Keratinocyte (primary cell): Measurements from ENCODE around the gene OLFM2. TPM values are rescaled to one million over a fixed set of nuclear protein-coding genes. Genes with fewer than 3 reads are reported as not detected.

Experiments used
- DNase-seq: peaks from one replicate; pipeline ENCODE4 v3.0.0-alpha.2; 2011; ENCODE audit warnings: low read depth, missing footprints, low spot score
- FAIRE-seq: peaks from 2 replicates; lab custom pipeline; 2011; peaks lifted over from hg19 to GRCh38; lab: Jason Lieb, UNC
- H2AFZ ChIP-seq: 2 replicates; pipeline ENCODE4 v1.6.0; 2012; ENCODE audit warnings: low read length, control low read depth, inconsistent platforms; ENCODE audit not compliant: control insufficient read depth
- H3K27ac ChIP-seq: 2 replicates; pipeline ENCODE4 v1.5.1; 2011; ENCODE audit warnings: low read length; ENCODE audit not compliant: control insufficient read depth, insufficient read depth
- H3K27me3 ChIP-seq: 3 replicates; pipeline ENCODE4 v1.6.0; 2011; ENCODE audit warnings: low read length; ENCODE audit not compliant: control insufficient read depth, insufficient read depth; ENCODE audit errors: extremely low read depth
- H3K36me3 ChIP-seq, 2 experiments: 2 replicates in 1 of 2; 3 replicates in 1 of 2; pipeline ENCODE4 v1.5.1; 2011; ENCODE audit warnings: low read length in 2 of 2, mild to moderate bottlenecking in 1 of 2; ENCODE audit not compliant: control insufficient read depth in 2 of 2, insufficient read depth in 2 of 2; ENCODE audit errors: extremely low read depth in 1 of 2
- H3K4me1 ChIP-seq: 3 replicates; pipeline ENCODE4 v1.5.1; 2011; ENCODE audit warnings: low read length; ENCODE audit not compliant: control insufficient read depth, insufficient read depth; ENCODE audit errors: extremely low read depth
- H3K4me2 ChIP-seq: 3 replicates; pipeline ENCODE4 v1.6.0; 2011; ENCODE audit warnings: low read depth, low read length; ENCODE audit not compliant: control insufficient read depth, insufficient read depth; ENCODE audit errors: extremely low read depth
- H3K4me3 ChIP-seq, 3 experiments: fragments of 200-600 bp in 1 of 3; sonication (generic) in 1 of 3; 2 replicates in 2 of 3; 3 replicates in 1 of 3; pipeline ENCODE4 v1.5.1; 2011 to 2016; ENCODE audit warnings: low read length in 3 of 3, mild to moderate bottlenecking in 3 of 3, control low read depth in 2 of 3, inconsistent platforms in 1 of 3, low read depth in 1 of 3, mixed read lengths in 1 of 3, mixed run types in 1 of 3, moderate library complexity in 1 of 3; ENCODE audit not compliant: control insufficient read depth in 2 of 3, insufficient read depth in 2 of 3; ENCODE audit errors: extremely low read depth in 1 of 3
- H3K79me2 ChIP-seq: 2 replicates; pipeline ENCODE4 v1.6.0; 2012; ENCODE audit warnings: low read length; ENCODE audit not compliant: control insufficient read depth, insufficient read depth
- H3K9ac ChIP-seq: 3 replicates; pipeline ENCODE4 v1.6.0; 2011; ENCODE audit warnings: low read length; ENCODE audit not compliant: control insufficient read depth, insufficient read depth; ENCODE audit errors: extremely low read depth
- H3K9me1 ChIP-seq: 3 replicates; pipeline ENCODE4 v1.6.0; 2011; ENCODE audit warnings: low read length; ENCODE audit not compliant: control insufficient read depth, insufficient read depth; ENCODE audit errors: extremely low read depth
- H3K9me3 ChIP-seq: 2 replicates; pipeline ENCODE4 v1.5.1; 2012; ENCODE audit warnings: low read depth, low read length; ENCODE audit not compliant: control insufficient read depth
- H4K20me1 ChIP-seq: 3 replicates; pipeline ENCODE4 v1.6.0; 2011; ENCODE audit warnings: low read length; ENCODE audit not compliant: control insufficient read depth, insufficient read depth; ENCODE audit errors: extremely low read depth
- EZH2 ChIP-seq: IDR thresholded peaks from one replicate; pipeline ENCODE4 v1.6.1; 2012; ENCODE audit warnings: inconsistent platforms, mild to moderate bottlenecking, low read length, moderate library complexity
- dilution Hi-C: fragments of 300-500 bp; cut with MboI; formaldehyde crosslinking; loops from one replicate; pipeline ENCODE4 v1.7.0; 2020; ENCODE audit warnings: low sequenced_read_pairs; ENCODE audit not compliant: extremely low pct_ligation_motif_present
- polyA plus RNA-seq, 5 experiments: library from polyadenylated mRNA; depleted of rRNA in 3 of 5; stranded (reverse) in 3 of 5; stranded (forward) in 1 of 5; unstranded in 1 of 5; fragments of >200 nt; gene quantifications; 1 replicate in 1 of 5; 2 replicates in 3 of 5; 3 replicates in 1 of 5; pipeline versions ENCODE4 v1.2.1 to v1.2.3, GENCODE V29; 2011 to 2012; ENCODE audit warnings: missing spikeins in 2 of 5, low read depth in 1 of 5, low replicate concordance in 1 of 5
- TF ChIP-seq, protein P1 (sequence below), 3 experiments: IDR thresholded peaks in 1 of 3; conservative IDR thresholded peaks in 1 of 3; optimal IDR thresholded peaks in 1 of 3; 2 replicates in 2 of 3; 3 replicates in 1 of 3; pipeline versions ENCODE3 to v1.5.1; 2011; ENCODE audit warnings: low read length in 3 of 3, mild to moderate bottlenecking in 3 of 3, moderate library complexity in 2 of 3, control low read depth in 1 of 3, inconsistent platforms in 1 of 3; ENCODE audit not compliant: insufficient read depth in 2 of 3; ENCODE audit errors: extremely low read depth in 1 of 3

Gene OLFM2
- polyA plus RNA-seq, 1 donor (not counting 4 experiments of a cell fraction or from before 2014, with no cell fraction given): 5.3 TPM

DNA sequence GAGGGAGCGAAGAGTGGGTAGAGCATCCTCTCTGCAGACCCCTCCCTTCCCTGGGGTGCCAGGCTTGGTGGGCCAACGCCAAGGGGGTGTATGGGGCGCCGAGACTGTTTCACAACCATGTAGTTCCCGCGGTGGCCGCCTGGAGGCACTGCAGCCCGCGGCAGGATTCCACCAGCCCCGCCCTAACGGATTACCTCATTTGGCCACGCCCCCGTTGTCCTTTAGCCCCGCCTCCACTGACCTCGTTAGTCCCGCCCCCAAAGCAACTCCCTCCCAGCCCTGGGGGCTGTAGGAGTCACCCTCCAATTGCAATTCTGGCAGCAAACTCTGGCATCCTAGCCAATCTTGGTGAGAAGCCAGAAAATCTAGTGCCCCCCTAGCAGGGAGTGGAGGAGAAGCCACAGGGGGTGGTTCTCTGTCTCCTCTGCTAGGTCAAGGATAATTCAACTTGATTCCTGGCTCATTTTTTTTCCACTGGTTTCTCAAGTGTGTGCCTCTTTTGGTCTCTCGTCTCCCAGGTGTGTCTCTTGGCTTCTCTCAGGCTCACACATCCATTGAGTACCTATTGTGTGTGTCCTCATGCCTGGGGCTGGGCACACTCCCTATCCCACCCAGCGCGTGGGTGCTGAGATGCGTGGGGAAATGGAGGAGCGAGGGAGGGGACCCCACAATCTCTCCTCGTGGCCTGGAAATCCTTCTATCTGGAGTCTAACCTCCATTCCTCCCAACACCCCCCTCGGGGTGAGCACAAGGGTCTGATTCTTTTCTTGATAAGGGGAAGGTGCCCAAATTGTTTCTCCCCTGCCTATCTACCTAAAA is 2.0 kb downstream of the OLFM2 start:
- Histone ChIP-seq H3K9ac (no peak overlapping the region), H3K4me3 (no peak overlapping the region), H2AFZ (no peak overlapping the region), H3K9me3 (no peaks in the 10 kb centered on the region), H3K4me1 (peaks cover 14% of the 10 kb centered on the region), H3K79me2 (no peaks in the 10 kb centered on the region), H4K20me1 (no peaks in the 10 kb centered on the region), H3K27me3 (peaks cover 27% of the 10 kb centered on the region), H3K36me3 (no peaks in the 10 kb centered on the region), H3K27ac (no peak overlapping the region), H3K4me2 (peak overlapping the region; percentile 51), H3K9me1 (no peaks in the 10 kb centered on the region)
- peak; percentile 65 for FAIRE-seq
- DNase-seq: no peak
- dilution Hi-C loops: loop anchor here (25.0 kb wide), 1 partner anchor 153 kb away; the partner anchor contains the start of gene SHFL
- TF ChIP-seq, protein P1, sequence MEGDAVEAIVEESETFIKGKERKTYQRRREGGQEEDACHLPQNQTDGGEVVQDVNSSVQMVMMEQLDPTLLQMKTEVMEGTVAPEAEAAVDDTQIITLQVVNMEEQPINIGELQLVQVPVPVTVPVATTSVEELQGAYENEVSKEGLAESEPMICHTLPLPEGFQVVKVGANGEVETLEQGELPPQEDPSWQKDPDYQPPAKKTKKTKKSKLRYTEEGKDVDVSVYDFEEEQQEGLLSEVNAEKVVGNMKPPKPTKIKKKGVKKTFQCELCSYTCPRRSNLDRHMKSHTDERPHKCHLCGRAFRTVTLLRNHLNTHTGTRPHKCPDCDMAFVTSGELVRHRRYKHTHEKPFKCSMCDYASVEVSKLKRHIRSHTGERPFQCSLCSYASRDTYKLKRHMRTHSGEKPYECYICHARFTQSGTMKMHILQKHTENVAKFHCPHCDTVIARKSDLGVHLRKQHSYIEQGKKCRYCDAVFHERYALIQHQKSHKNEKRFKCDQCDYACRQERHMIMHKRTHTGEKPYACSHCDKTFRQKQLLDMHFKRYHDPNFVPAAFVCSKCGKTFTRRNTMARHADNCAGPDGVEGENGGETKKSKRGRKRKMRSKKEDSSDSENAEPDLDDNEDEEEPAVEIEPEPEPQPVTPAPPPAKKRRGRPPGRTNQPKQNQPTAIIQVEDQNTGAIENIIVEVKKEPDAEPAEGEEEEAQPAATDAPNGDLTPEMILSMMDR (optimal IDR thresholded peaks at IDR 0.05 in 1 of 3, IDR thresholded peaks at IDR 0.05 in 1 of 3, conservative IDR thresholded peaks at IDR 0.05 in 1 of 3; ENCODE audit: extremely low read depth in 1 of 3, insufficient read depth in 2 of 3, low read length in 3 of 3): peak; percentile 92 to 99 (median 99)
- TF ChIP-seq EZH2: no peak

DNA sequence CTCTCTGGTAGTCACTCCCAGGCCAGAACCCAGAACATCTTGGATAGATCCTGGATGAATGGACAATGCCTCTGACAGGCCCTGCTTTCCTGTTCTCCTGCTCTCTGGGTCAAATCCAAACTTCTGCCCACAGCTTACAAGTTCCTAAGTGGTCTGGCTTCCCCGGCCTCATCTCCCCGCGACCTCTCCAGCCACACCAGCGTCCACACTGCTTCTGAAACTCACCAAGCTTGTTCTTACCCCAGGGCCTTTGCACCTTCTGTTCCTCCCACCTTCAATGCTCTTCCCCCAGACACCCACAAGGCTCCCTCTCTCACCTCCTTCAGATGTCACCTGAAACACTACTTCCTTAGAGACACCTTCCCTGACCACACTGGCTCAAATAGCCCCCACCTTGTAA is 3.5 kb downstream of the OLFM2 start:
- no peak overlapping the region for H3K4me3 ChIP-seq
- H3K27me3 ChIP-seq: peaks cover 27% of the 10 kb centered on the region
- H4K20me1 ChIP-seq: no peaks in the 10 kb centered on the region
- dilution Hi-C loops: loop anchor here (25.0 kb wide), 1 partner anchor 154 kb away; the partner anchor contains the start of gene SHFL
- FAIRE-seq (no peak), DNase-seq (no peak)
- no peak overlapping the region for H2AFZ ChIP-seq
- H3K4me2 ChIP-seq: no peak overlapping the region
- no peak overlapping the region for H3K27ac ChIP-seq
- TF ChIP-seq, protein P1 (optimal IDR thresholded peaks at IDR 0.05 in 1 of 3, IDR thresholded peaks at IDR 0.05 in 1 of 3, conservative IDR thresholded peaks at IDR 0.05 in 1 of 3; ENCODE audit: extremely low read depth in 1 of 3, insufficient read depth in 2 of 3, low read length in 3 of 3): no peak
- no peak for TF ChIP-seq EZH2
- no peaks in the 10 kb centered on the region for H3K36me3 ChIP-seq
- H3K4me1 ChIP-seq: peaks cover 14% of the 10 kb centered on the region
- no peak overlapping the region for H3K9ac ChIP-seq
- H3K9me1 ChIP-seq: no peaks in the 10 kb centered on the region
- no peaks in the 10 kb centered on the region for H3K9me3 ChIP-seq
- H3K79me2 ChIP-seq: no peaks in the 10 kb centered on the region
